Upper lobe of left lung (tissue), 4 donors: ENCODE data around the gene GLIPR2.

Source experiments
- CTCF ChIP-seq, 6 experiments: fragments of 450-650 bp in 4 of 6; fragments of 200-600 bp in 2 of 6; sonication (generic) in 2 of 6; IDR thresholded peaks; one replicate each; pipeline ENCODE4 v1.5.1; 2016 to 2019; ENCODE audit warnings: antibody characterized with exemption in 6 of 6
- EP300 ChIP-seq, 4 donors: sonication (generic); formaldehyde crosslinking; IDR thresholded peaks; one replicate each; pipeline ENCODE4 v1.5.1; 2017; ENCODE audit warnings: antibody characterized with exemption in 4 of 4, control low read depth in 2 of 4
- POLR2A ChIP-seq, 4 donors: fragments of 450-650 bp; IDR thresholded peaks; one replicate each; pipeline ENCODE4 v1.5.1; 2016 to 2017; ENCODE audit warnings: antibody characterized with exemption in 4 of 4, mild to moderate bottlenecking in 2 of 4
- POLR2AphosphoS5 ChIP-seq, 2 donors: sonication (generic); formaldehyde crosslinking; IDR thresholded peaks; one replicate each; pipeline ENCODE4 v1.5.1; 2017; ENCODE audit warnings: antibody characterized with exemption in 2 of 2

GRCh38 chr9:36120705-36121104 is 15.8 kb upstream of the GLIPR2 start:
- no peak for TF ChIP-seq POLR2A (IDR thresholded peaks at IDR 0.05)
- TF ChIP-seq CTCF (IDR thresholded peaks at IDR 0.05): no peak
- TF ChIP-seq POLR2AphosphoS5 (IDR thresholded peaks at IDR 0.05): no peak
- no peak for TF ChIP-seq EP300 (IDR thresholded peaks at IDR 0.05)
